Measurements from ENCODE around the gene MYBPC3. TPM values are rescaled to one million over a fixed set of nuclear protein-coding genes. Genes with fewer than 3 reads are reported as not detected.

MYBPC3 gene
- total and polyA plus RNA-seq, 10 of the 15 experiments (the other 5 are each of a cell fraction or from before 2014, with no cell fraction given): 0.03 to 0.08 (median 0.03) TPM; not detected in 7

GRCh38 chr11:47392546-47393162 lies 40.2 kb upstream of the MYBPC3 start:
- SMC1A ChIA-PET (ENCODE audit: uncharacterized antibody, unreplicated experiment): interaction anchor here (1.7 to 5.0 kb wide), 3 partner anchors 10 to 19 kb away, joined by 6 to 36 read pairs (median 23); partner anchors contain the start of gene SPI1
- TF ChIP-seq SMARCA5 (IDR thresholded peaks at IDR 0.05): no peak
- Histone ChIP-seq H3K27ac (ENCODE audit: control insufficient read depth, insufficient read depth) (peak overlapping the region; percentile 15; the same call in 1 of the 2 replicates), H3K36me3 (ENCODE audit: control insufficient read depth in 2 of 2, insufficient read depth in 2 of 2, low read length in 1 of 2) (no peaks in the 10 kb centered on the region; a peak in 1 of 4 replicates), H2AFZ (ENCODE audit: control insufficient read depth, low read depth, low read length) (no peak overlapping the region), H3K4me3 (no peak overlapping the region), H4K20me1 (ENCODE audit: control insufficient read depth, insufficient read depth) (no peaks in the 10 kb centered on the region), H3K27me3 (replicated peaks in 1 of 2; ENCODE audit: control insufficient read depth in 2 of 2, insufficient read depth in 2 of 2, low read length in 1 of 2) (no peaks in the 10 kb centered on the region), H3K79me2 (ENCODE audit: control insufficient read depth, insufficient read depth, low read length) (no peaks in the 10 kb centered on the region; the same call in 1 of the 2 replicates), H3K9ac (ENCODE audit: control insufficient read depth, insufficient read depth, low read length) (no peak overlapping the region), H3K4me2 (ENCODE audit: control insufficient read depth, insufficient read depth) (no peak overlapping the region), H3K4me1 (ENCODE audit: control insufficient read depth, insufficient read depth, low read length) (peaks cover 41% of the 10 kb centered on the region), H3K9me3 (replicated peaks; ENCODE audit: control insufficient read depth, insufficient read depth, low read length) (no peaks in the 10 kb centered on the region)
- POLR2A ChIA-PET: interaction anchor here (0.7 to 8.5 kb wide), 8 partner anchors 7 to 350 kb away, joined by 3 to 94 read pairs (median 4); partner anchors contain the start of genes ACP2 and SPI1
- CTCF ChIA-PET: interaction anchor here (0.7 to 5.0 kb wide), 9 partner anchors 8 to 775 kb away, joined by 3 to 40 read pairs (median 5); partner anchors contain the start of genes ATG13 and SPI1
- RAD21 ChIA-PET (ENCODE audit: unreplicated experiment): interaction anchor here (1.0 to 3.7 kb wide), 6 partner anchors 7 to 19 kb away, joined by 4 to 21 read pairs (median 12); partner anchors contain the start of gene SPI1
- DNase-seq (ENCODE audit: low read depth, low spot score) (no peak), FAIRE-seq (no peak), ATAC-seq (no peak)
- BruUV-seq (replicated peaks): no TSS peak
- WGBS (ENCODE audit: insufficient coverage, insufficient replicate concordance, low lambda C conversion rate, missing lambda C conversion rate): 71% methylated on average over 14 of the region's 14 CpGs
- intact Hi-C loops (cut with micrococcal nuclease; ENCODE audit: unreplicated experiment): no loop called here
- in situ Hi-C loops (cut with MboI): no loop called here

- CTCF ChIA-PET: interaction anchor here (0.7 to 5.0 kb wide), 10 partner anchors 9 to 774 kb away, joined by 3 to 40 read pairs (median 4); partner anchors contain the start of genes ATG13 and SPI1
- 85% methylated on average over 14 of the region's 16 CpGs for WGBS (ENCODE audit: insufficient coverage, insufficient replicate concordance, low lambda C conversion rate, missing lambda C conversion rate)
- no peak overlapping the region for H3K4me3 ChIP-seq
- no peak for ATAC-seq
- H3K79me2 ChIP-seq (ENCODE audit: control insufficient read depth, insufficient read depth, low read length): no peaks in the 10 kb centered on the region; the same call in 1 of the 2 replicates
- no peak overlapping the region; the same call in 1 of the 2 replicates for H3K4me2 ChIP-seq (ENCODE audit: control insufficient read depth, insufficient read depth)
- H3K27me3 ChIP-seq (replicated peaks in 1 of 2; ENCODE audit: control insufficient read depth in 2 of 2, insufficient read depth in 2 of 2, low read length in 1 of 2): no peaks in the 10 kb centered on the region
- no peak for FAIRE-seq
- no peaks in the 10 kb centered on the region for H4K20me1 ChIP-seq (ENCODE audit: control insufficient read depth, insufficient read depth)
- RAD21 ChIA-PET (ENCODE audit: unreplicated experiment): interaction anchor here (1.1 to 3.7 kb wide), 4 partner anchors 8 to 18 kb away, joined by 3 to 21 read pairs (median 16); partner anchors contain the start of gene SPI1
- SMC1A ChIA-PET (ENCODE audit: uncharacterized antibody, unreplicated experiment): interaction anchor here (1.1 to 5.0 kb wide), 5 partner anchors 8 to 20 kb away, joined by 4 to 36 read pairs (median 11); partner anchors contain the start of gene SPI1
- POLR2A ChIA-PET: interaction anchor here (0.6 to 8.5 kb wide), 8 partner anchors 8 to 349 kb away, joined by 3 to 94 read pairs (median 4); partner anchors contain the start of genes ACP2, SLC39A13 and SPI1
- peaks cover 41% of the 10 kb centered on the region for H3K4me1 ChIP-seq (ENCODE audit: control insufficient read depth, insufficient read depth, low read length)
- no peak overlapping the region for H2AFZ ChIP-seq (ENCODE audit: control insufficient read depth, low read depth, low read length)
- DNase-seq (ENCODE audit: low read depth, low spot score): no peak
- H3K9ac ChIP-seq (ENCODE audit: control insufficient read depth, insufficient read depth, low read length): 0 out of 2 replicates have a peak overlapping the region, but pooled peaks have one; percentile 62
- in situ Hi-C loops (cut with MboI) (no loop called here), intact Hi-C loops (cut with micrococcal nuclease; ENCODE audit: unreplicated experiment) (no loop called here)
- no TSS peak for BruUV-seq (replicated peaks)
- TF ChIP-seq CBX3 (IDR thresholded peaks at IDR 0.05; ENCODE audit: borderline replicate concordance, low read depth): no peak
- TF ChIP-seq SKIL (IDR thresholded peaks at IDR 0.05; ENCODE audit: low read depth, poor library complexity, severe bottlenecking): no peak
- no peak for TF ChIP-seq ZNF592 (IDR thresholded peaks at IDR 0.05)
- H3K36me3 ChIP-seq (ENCODE audit: control insufficient read depth in 2 of 2, insufficient read depth in 2 of 2, low read length in 1 of 2): no peaks in the 10 kb centered on the region; a peak in 1 of 4 replicates
- H3K27ac ChIP-seq (ENCODE audit: control insufficient read depth, insufficient read depth): peak overlapping the region; percentile 78
- no peaks in the 10 kb centered on the region for H3K9me3 ChIP-seq (replicated peaks; ENCODE audit: control insufficient read depth, insufficient read depth, low read length)
These were observed 39.4 kb upstream of the MYBPC3 start for GRCh38 chr11:47391711-47392432.

All from GM12878 (cell line).